ENCODE measurements around the gene TRPV4.

GRCh38 chr12:109829667-109830066, 3.5 kb downstream of the TRPV4 start:
- TF ChIP-seq, protein P1, sequence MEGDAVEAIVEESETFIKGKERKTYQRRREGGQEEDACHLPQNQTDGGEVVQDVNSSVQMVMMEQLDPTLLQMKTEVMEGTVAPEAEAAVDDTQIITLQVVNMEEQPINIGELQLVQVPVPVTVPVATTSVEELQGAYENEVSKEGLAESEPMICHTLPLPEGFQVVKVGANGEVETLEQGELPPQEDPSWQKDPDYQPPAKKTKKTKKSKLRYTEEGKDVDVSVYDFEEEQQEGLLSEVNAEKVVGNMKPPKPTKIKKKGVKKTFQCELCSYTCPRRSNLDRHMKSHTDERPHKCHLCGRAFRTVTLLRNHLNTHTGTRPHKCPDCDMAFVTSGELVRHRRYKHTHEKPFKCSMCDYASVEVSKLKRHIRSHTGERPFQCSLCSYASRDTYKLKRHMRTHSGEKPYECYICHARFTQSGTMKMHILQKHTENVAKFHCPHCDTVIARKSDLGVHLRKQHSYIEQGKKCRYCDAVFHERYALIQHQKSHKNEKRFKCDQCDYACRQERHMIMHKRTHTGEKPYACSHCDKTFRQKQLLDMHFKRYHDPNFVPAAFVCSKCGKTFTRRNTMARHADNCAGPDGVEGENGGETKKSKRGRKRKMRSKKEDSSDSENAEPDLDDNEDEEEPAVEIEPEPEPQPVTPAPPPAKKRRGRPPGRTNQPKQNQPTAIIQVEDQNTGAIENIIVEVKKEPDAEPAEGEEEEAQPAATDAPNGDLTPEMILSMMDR (IDR thresholded peaks at IDR 0.05; ENCODE audit: low read depth, low read length): no peak
- TF ChIP-seq MYC (IDR thresholded peaks at IDR 0.05; ENCODE audit: low read depth, low read length) (no peak), POLR2A (IDR thresholded peaks at IDR 0.05; ENCODE audit: extremely low read depth, insufficient read length) (no peak)

Data from NB4 (cell line).